A549 (cell line): ENCODE results near the gene PPP6R3. TPM values are rescaled to one million over a fixed set of nuclear protein-coding genes. Genes with fewer than 3 reads are reported as not detected.

Experiments used
- ATAC-seq, 2 experiments: fragments of 200-7000 bp in 1 of 2; fragments of >200 bp in 1 of 2; cut with Nextera tagmentation in 1 of 2; cut with Tn5 transposase in 1 of 2; 3 replicates each; pipeline versions ENCODE4 v1.8.0 to v1.9.1; 2018 to 2020; ENCODE audit warnings: mild to moderate bottlenecking in 1 of 2, moderate library complexity in 1 of 2
- CTCF ChIA-PET: fragments of 300-600 bp; sonication (Branson Sonifier 250); formaldehyde crosslinking; extraction: SDS; loops from one replicate; lab custom pipeline; 2021; ENCODE audit warnings: antibody characterized with exemption, inconsistent platforms; lab: Yijun Ruan, JAX
- POLR2A ChIA-PET: fragments of 350-600 bp; formaldehyde crosslinking; extraction: SDS; loops from one replicate; lab custom pipeline; 2021; ENCODE audit warnings: antibody characterized with exemption, inconsistent platforms; lab: Yijun Ruan, JAX
- DNase-seq, 2 experiments: peaks; one replicate each; pipeline versions ENCODE4 v3.0.0 to v3.0.0-alpha.2; 2011 to 2016; ENCODE audit warnings: low read depth in 1 of 2, low spot score in 1 of 2
- FAIRE-seq: peaks from 2 replicates; lab custom pipeline; 2011; peaks lifted over from hg19 to GRCh38; lab: Jason Lieb, UNC
- H3K27ac ChIP-seq, 2 experiments: fragments of >200 bp; sonication (Bioruptor Twin); formaldehyde crosslinking; 3 replicates each; pipeline ENCODE4 v1.5.1; 2016 to 2017
- H3K4me1 ChIP-seq: fragments of >200 bp; sonication (Bioruptor Twin); formaldehyde crosslinking; 3 replicates; pipeline ENCODE4 v1.6.1; 2016
- H3K4me2 ChIP-seq: fragments of >200 bp; sonication (Bioruptor Twin); formaldehyde crosslinking; 3 replicates; pipeline ENCODE4 v1.6.1; 2016
- H3K4me3 ChIP-seq: fragments of >200 bp; sonication (Bioruptor Twin); formaldehyde crosslinking; 3 replicates; pipeline ENCODE4 v1.5.1; 2016
- H3K9me3 ChIP-seq: fragments of >200 bp; sonication (Bioruptor Twin); formaldehyde crosslinking; 3 replicates; pipeline ENCODE4 v1.6.1; 2016
- BCL3 ChIP-seq: fragments of >200 bp; sonication (Bioruptor Twin); formaldehyde crosslinking; IDR thresholded peaks from 3 replicates; pipeline ENCODE4 v1.6.1; 2016
- BHLHE40 ChIP-seq: IDR thresholded peaks from 2 replicates; pipeline ENCODE4 v1.6.1; 2012; ENCODE audit warnings: low read depth, low read length, inconsistent platforms
- CBX8 ChIP-seq: fragments of 200-600 bp; sonication (generic); IDR thresholded peaks from 2 replicates; pipeline ENCODE4 v1.6.1; 2016
- CHD2 ChIP-seq: fragments of 150-350 bp; IDR thresholded peaks from 2 replicates; pipeline ENCODE4 v1.6.1; 2014; ENCODE audit warnings: low read length; ENCODE audit not compliant: partially characterized antibody
- CHD4 ChIP-seq: fragments of 200-600 bp; sonication (generic); IDR thresholded peaks from 2 replicates; pipeline ENCODE4 v1.6.1; 2016; ENCODE audit warnings: antibody characterized with exemption, mild to moderate bottlenecking, borderline replicate concordance
- ELK1 ChIP-seq: fragments of 150-350 bp; IDR thresholded peaks from 2 replicates; pipeline ENCODE4 v1.6.1; 2014; ENCODE audit warnings: low read depth, mild to moderate bottlenecking, low read length
- EP300 ChIP-seq, 2 experiments: fragments of >200 bp; sonication (Bioruptor Twin); formaldehyde crosslinking; IDR thresholded peaks; 2 replicates in 1 of 2; 3 replicates in 1 of 2; pipeline ENCODE4 v1.6.1; 2016 to 2017
- FOSL2 ChIP-seq, 2 experiments: fragments of 450-650 bp in 1 of 2; fragments of >200 bp in 1 of 2; sonication (Bioruptor Twin) in 1 of 2; formaldehyde crosslinking; IDR thresholded peaks; 2 replicates each; pipeline versions ENCODE4 v1.5.0 to v1.6.1; 2016 to 2020; ENCODE audit warnings: mild to moderate bottlenecking in 1 of 2, moderate library complexity in 1 of 2
- FOXS1 ChIP-seq: fragments of 250-450 bp; sonication (Bioruptor Pico); IDR thresholded peaks from 2 replicates; pipeline ENCODE4 v1.5.0; 2020; ENCODE audit warnings: mild to moderate bottlenecking, moderate library complexity
- HEYL ChIP-seq: fragments of 250-450 bp; sonication (Bioruptor Pico); IDR thresholded peaks from 2 replicates; pipeline ENCODE4 v1.8.0; 2021; ENCODE audit warnings: mild to moderate bottlenecking, moderate library complexity
- HMGXB4 ChIP-seq: fragments of 250-450 bp; sonication (Bioruptor Pico); IDR thresholded peaks from 2 replicates; pipeline ENCODE4 v1.5.0; 2021; ENCODE audit warnings: mild to moderate bottlenecking, moderate library complexity, borderline replicate concordance
- HOXB13 ChIP-seq: fragments of 250-450 bp; sonication (Bioruptor Pico); IDR thresholded peaks from 2 replicates; pipeline ENCODE4 v1.5.0; 2020; ENCODE audit warnings: low read depth, mild to moderate bottlenecking, moderate library complexity
- HOXB5 ChIP-seq: fragments of 250-450 bp; sonication (Bioruptor Pico); IDR thresholded peaks from 2 replicates; pipeline ENCODE4 v1.5.0; 2020; ENCODE audit warnings: mild to moderate bottlenecking, moderate library complexity
- JUN ChIP-seq, 2 experiments: fragments of >200 bp; sonication (Bioruptor Twin); formaldehyde crosslinking; IDR thresholded peaks; 2 replicates in 1 of 2; 3 replicates in 1 of 2; pipeline ENCODE4 v1.6.1; 2016 to 2017
- KDM1A ChIP-seq: fragments of 200-600 bp; sonication (generic); IDR thresholded peaks from 2 replicates; pipeline ENCODE4 v1.6.1; 2016; ENCODE audit warnings: low read depth, mild to moderate bottlenecking
- KDM5A ChIP-seq: fragments of 200-600 bp; sonication (generic); IDR thresholded peaks from 2 replicates; pipeline ENCODE4 v1.6.1; 2016; ENCODE audit warnings: antibody characterized with exemption, mild to moderate bottlenecking
- MAFK ChIP-seq: fragments of 450-650 bp; IDR thresholded peaks from 2 replicates; pipeline ENCODE4 v1.6.1; 2014; ENCODE audit not compliant: partially characterized antibody
- MAX ChIP-seq: IDR thresholded peaks from 2 replicates; pipeline ENCODE4 v1.6.1; 2012
- NPAS2 ChIP-seq: fragments of 250-450 bp; sonication (Bioruptor Pico); IDR thresholded peaks from 2 replicates; pipeline ENCODE4 v1.8.0; 2022; ENCODE audit warnings: mild to moderate bottlenecking, moderate library complexity, borderline replicate concordance
- POLR2A ChIP-seq: IDR thresholded peaks from 2 replicates; pipeline ENCODE4 v1.6.1; 2012; ENCODE audit warnings: mild to moderate bottlenecking, low read length
- POLR2AphosphoS2 ChIP-seq: conservative IDR thresholded peaks from 2 replicates; pipeline ENCODE4 v1.6.1; 2012; ENCODE audit warnings: low read length, improper control_type of control experiment, inconsistent platforms
- RCOR1 ChIP-seq: fragments of 150-350 bp; IDR thresholded peaks from 2 replicates; pipeline ENCODE4 v1.6.1; 2014; ENCODE audit warnings: antibody characterized with exemption, low read length, low read depth
- RNF2 ChIP-seq: fragments of 200-600 bp; sonication (generic); IDR thresholded peaks from 2 replicates; pipeline ENCODE4 v1.6.1; 2016; ENCODE audit warnings: low read depth, mild to moderate bottlenecking, antibody characterized with exemption, moderate library complexity, borderline replicate concordance
- TP53 ChIP-seq: fragments of 250-450 bp; sonication (Bioruptor Pico); IDR thresholded peaks from 2 replicates; pipeline ENCODE4 v1.5.0; 2021; ENCODE audit warnings: mild to moderate bottlenecking, moderate library complexity
- ZC3H11A ChIP-seq: fragments of 450-650 bp; IDR thresholded peaks from 2 replicates; pipeline ENCODE4 v1.6.1; 2014; ENCODE audit warnings: antibody characterized with exemption, mild to moderate bottlenecking
- ZNF302 ChIP-seq: fragments of 250-450 bp; sonication (Bioruptor Pico); IDR thresholded peaks from 2 replicates; pipeline ENCODE4 v1.9.0; 2021; ENCODE audit warnings: inconsistent platforms, mild to moderate bottlenecking, moderate library complexity
- ZSCAN20 ChIP-seq: fragments of 250-450 bp; sonication (Bioruptor Pico); IDR thresholded peaks from 2 replicates; pipeline ENCODE4 v1.8.0; 2022; ENCODE audit warnings: mild to moderate bottlenecking, moderate library complexity
- WGBS: methylation state at CpG from one replicate; pipeline ENCODE4 v1.1.6; 2017; ENCODE audit errors: missing lambda C conversion rate; 5-methylcytosine and 5-hydroxymethylcytosine counted together
- polyA plus RNA-seq, 4 experiments: library from polyadenylated mRNA; depleted of rRNA in 3 of 4; stranded (reverse); fragments of >200 nt; fragmentation: RNase III in 1 of 4; extraction: RNeasy Plus Mini Kit Qiagen cat#74134 plus additional on column Dnase treatment in 1 of 4; gene quantifications; 2 replicates in 3 of 4; 3 replicates in 1 of 4; pipeline ENCODE4 v1.2.3, GENCODE V29; 2011 to 2017
- TF ChIP-seq, protein P1 (sequence below): IDR thresholded peaks from 2 replicates; pipeline ENCODE4 v1.6.1; 2012

Gene PPP6R3
- polyA plus RNA-seq, 2 of the 4 experiments (the other 2 are of a cell fraction), result 69.7 to 114 TPM

DNA sequence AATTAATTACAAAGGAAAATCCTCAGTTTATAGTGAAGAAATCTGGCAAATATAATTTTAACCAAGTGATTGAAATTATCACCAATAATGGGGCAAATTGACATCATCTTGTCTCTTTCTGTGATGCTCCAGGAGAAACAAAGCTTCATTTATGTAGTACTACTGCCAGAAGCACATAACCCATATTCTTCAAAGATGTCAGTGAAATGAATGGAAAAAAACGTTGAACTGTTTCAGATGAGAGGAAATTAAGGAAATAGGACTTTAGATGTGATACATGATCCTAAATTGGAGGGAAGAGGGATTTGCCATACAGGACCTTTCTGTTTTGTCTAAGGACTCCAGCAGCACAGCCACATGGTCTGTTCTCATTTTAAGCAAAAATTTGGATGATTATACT is 57.6 kb downstream of the PPP6R3 start:
- FAIRE-seq (no peak), DNase-seq (no peak), ATAC-seq (no peak)
- Histone ChIP-seq H3K4me2 (no peak overlapping the region), H3K9me3 (no peaks in the 10 kb centered on the region), H3K27ac (no peak overlapping the region), H3K4me1 (no peaks in the 10 kb centered on the region), H3K4me3 (no peak overlapping the region)
- 51% methylated on average over 1 of the region's 1 CpG for WGBS
- ChIA-PET POLR2A (no interaction called here), CTCF (no interaction called here)
- TF ChIP-seq ZSCAN20 (CRISPR knock-in tag), result no peak
- no peak for TF ChIP-seq HOXB5
- TF ChIP-seq POLR2A, result no peak
- TF ChIP-seq CHD4, result no peak
- TF ChIP-seq FOSL2 (IDR thresholded peaks at IDR 0.05), result no peak
- TF ChIP-seq FOSL2 (CRISPR knock-in tag; IDR thresholded peaks at IDR 0.05), result no peak
- TF ChIP-seq HMGXB4 (CRISPR knock-in tag), result no peak
- TF ChIP-seq MAFK, result no peak
- no peak for TF ChIP-seq ZC3H11A
- no peak for TF ChIP-seq EP300 (IDR thresholded peaks at IDR 0.05)
- no peak for TF ChIP-seq TP53 (CRISPR knock-in tag)

- no peaks in the 10 kb centered on the region for H3K9me3 ChIP-seq
- no peak overlapping the region for H3K4me2 ChIP-seq
- DNase-seq, result no peak
- ChIA-PET POLR2A (no interaction called here), CTCF (interaction anchor here (0.6 to 1.9 kb wide), 5 partner anchors 11 to 265 kb away, joined by 3 to 4 read pairs (median 3); partner anchors contain the start of gene GAL)
- 92% methylated on average over 4 of the region's 4 CpGs for WGBS
- peaks cover 7% of the 10 kb centered on the region; the same call in 1 of the 3 replicates for H3K4me1 ChIP-seq
- ATAC-seq, result no peak
- TF ChIP-seq BHLHE40 (no peak), RNF2 (no peak), ELK1 (no peak), KDM1A (no peak), CBX8 (no peak), RCOR1 (no peak), KDM5A (no peak), MAFK (no peak), CHD2 (no peak), MAX (no peak), JUN (IDR thresholded peaks at IDR 0.05) (no peak), BCL3 (no peak), ZNF302 (CRISPR knock-in tag) (no peak), FOXS1 (no peak), HEYL (CRISPR knock-in tag) (no peak), HOXB13 (CRISPR knock-in tag) (no peak), NPAS2 (no peak), POLR2AphosphoS2 (no peak)
- TF ChIP-seq, protein P1, sequence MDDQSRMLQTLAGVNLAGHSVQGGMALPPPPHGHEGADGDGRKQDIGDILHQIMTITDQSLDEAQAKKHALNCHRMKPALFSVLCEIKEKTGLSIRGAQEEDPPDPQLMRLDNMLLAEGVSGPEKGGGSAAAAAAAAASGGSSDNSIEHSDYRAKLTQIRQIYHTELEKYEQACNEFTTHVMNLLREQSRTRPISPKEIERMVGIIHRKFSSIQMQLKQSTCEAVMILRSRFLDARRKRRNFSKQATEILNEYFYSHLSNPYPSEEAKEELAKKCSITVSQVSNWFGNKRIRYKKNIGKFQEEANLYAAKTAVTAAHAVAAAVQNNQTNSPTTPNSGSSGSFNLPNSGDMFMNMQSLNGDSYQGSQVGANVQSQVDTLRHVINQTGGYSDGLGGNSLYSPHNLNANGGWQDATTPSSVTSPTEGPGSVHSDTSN, result no peak
- no peak overlapping the region for H3K4me3 ChIP-seq
- no peak for FAIRE-seq
- H3K27ac ChIP-seq, result no peak overlapping the region
These were observed 61.6 kb downstream of the PPP6R3 start for GRCh38 chr11:68521969-68522652.
